ENCODE measurements around the gene SLC26A8.

GRCh38 chr6:36000451-36000850 is 24.0 kb downstream of the SLC26A8 start:
- TF ChIP-seq CTCF (IDR thresholded peaks at IDR 0.05), result no peak
- no peak for TF ChIP-seq POLR2A (IDR thresholded peaks at IDR 0.05)
